Smooth muscle cell (in vitro differentiated cells): Measurements from ENCODE around the gene IRS2. TPM values are rescaled to one million over a fixed set of nuclear protein-coding genes. Genes with fewer than 3 reads are reported as not detected.

Experiments used
- DNase-seq: peaks from one replicate; lab custom pipeline; 2025; ENCODE audit not compliant: unreplicated experiment; lab: John Stamatoyannopoulos, UW
- H2AFZ ChIP-seq: fragments of 200-600 bp; sonication (generic); 2 replicates; pipeline ENCODE4 v1.6.0; 2016; ENCODE audit warnings: antibody characterized with exemption, low read depth, mild to moderate bottlenecking
- H3F3A ChIP-seq: fragments of 200-600 bp; sonication (generic); 2 replicates; pipeline ENCODE4 v1.6.0; 2017; ENCODE audit warnings: antibody characterized with exemption, low read depth
- H3K27ac ChIP-seq: fragments of 200-600 bp; sonication (generic); 2 replicates; pipeline ENCODE4 v1.5.1; 2016; ENCODE audit warnings: low read depth, mild to moderate bottlenecking
- H3K27me3 ChIP-seq: fragments of 200-600 bp; sonication (generic); 2 replicates; pipeline ENCODE4 v1.6.1; 2016; ENCODE audit warnings: low read depth, mild to moderate bottlenecking
- H3K36me3 ChIP-seq: fragments of 200-600 bp; sonication (generic); 2 replicates; pipeline ENCODE4 v1.5.1; 2016; ENCODE audit warnings: low read depth
- H3K4me1 ChIP-seq: fragments of 200-600 bp; sonication (generic); 2 replicates; pipeline ENCODE4 v1.5.1; 2016; ENCODE audit warnings: low read depth
- H3K4me2 ChIP-seq: fragments of 200-600 bp; sonication (generic); 2 replicates; pipeline ENCODE4 v1.6.0; 2016; ENCODE audit warnings: mild to moderate bottlenecking
- H3K4me3 ChIP-seq: fragments of 200-600 bp; sonication (generic); 2 replicates; pipeline ENCODE4 v1.5.1; 2016; ENCODE audit warnings: mild to moderate bottlenecking
- H3K79me2 ChIP-seq: fragments of 200-600 bp; sonication (generic); 2 replicates; pipeline ENCODE4 v1.6.0; 2016; ENCODE audit warnings: low read depth, mild to moderate bottlenecking
- H3K9ac ChIP-seq: fragments of 200-600 bp; sonication (generic); 2 replicates; pipeline ENCODE4 v1.6.0; 2016; ENCODE audit warnings: low read depth
- H3K9me3 ChIP-seq: fragments of 200-600 bp; sonication (generic); replicated peaks from 2 replicates; pipeline ENCODE4 v1.5.1; 2016; ENCODE audit warnings: low read depth
- H4K20me1 ChIP-seq: fragments of 200-600 bp; sonication (generic); 2 replicates; pipeline ENCODE4 v1.6.0; 2016; ENCODE audit warnings: low read depth
- CTCF ChIP-seq: fragments of 200-600 bp; sonication (generic); IDR thresholded peaks from 2 replicates; pipeline ENCODE4 v1.5.1; 2017; ENCODE audit warnings: borderline replicate concordance, mild to moderate bottlenecking, antibody characterized with exemption; ENCODE audit not compliant: insufficient read depth, poor library complexity, severe bottlenecking
- WGBS: methylation state at CpG from one replicate; pipeline ENCODE4 v1.1.7; 2016; ENCODE audit warnings: low lambda C conversion rate; 5-methylcytosine and 5-hydroxymethylcytosine counted together
- polyA plus RNA-seq: library from polyadenylated mRNA; unstranded; fragments of >200 nt; fragmentation: Nextera tagmentation; extraction: Ambion mirVana; gene quantifications from 2 replicates; pipeline ENCODE4 v1.2.1, GENCODE V29; 2016
- total RNA-seq: library from RNA; depleted of rRNA; stranded (reverse); fragments of >200 nt; gene quantifications from 2 replicates; pipeline ENCODE4 v1.2.3, GENCODE V29; 2014

The IRS2 gene
- total and polyA plus RNA-seq, 2 experiments from 2014 or later: 0.90 to 1.7 TPM

- no peaks in the 10 kb centered on the region for H3K27me3 ChIP-seq
- H3K79me2 ChIP-seq: no peaks in the 10 kb centered on the region
- no peak overlapping the region for H2AFZ ChIP-seq
- H3K4me1 ChIP-seq: no peaks in the 10 kb centered on the region
- H3K4me3 ChIP-seq: no peak overlapping the region
- no peak overlapping the region for H3K27ac ChIP-seq
- H3K9ac ChIP-seq: no peak overlapping the region
- TF ChIP-seq CTCF: no peak
- no peak overlapping the region for H3K4me2 ChIP-seq
- no peaks in the 10 kb centered on the region for H3K36me3 ChIP-seq
- H3K9me3 ChIP-seq: no peaks in the 10 kb centered on the region
- H3F3A ChIP-seq: no peaks in the 10 kb centered on the region
- no peaks in the 10 kb centered on the region for H4K20me1 ChIP-seq
- 86% methylated on average over 4 of the region's 4 CpGs for whole genome bisulfite sequencing
- DNase-seq: no peak
These were observed 30.4 kb downstream of the IRS2 start for GRCh38 chr13:109755997-109756396.

GRCh38 chr13:109755551-109755950 lies 30.8 kb downstream of the IRS2 start:
- Histone ChIP-seq H3K9me3 (no peaks in the 10 kb centered on the region), H3K79me2 (no peaks in the 10 kb centered on the region), H3K4me1 (no peaks in the 10 kb centered on the region), H3K9ac (no peak overlapping the region), H3F3A (no peaks in the 10 kb centered on the region), H4K20me1 (no peaks in the 10 kb centered on the region), H3K4me3 (no peak overlapping the region), H3K27ac (no peak overlapping the region), H2AFZ (no peak overlapping the region), H3K36me3 (no peaks in the 10 kb centered on the region), H3K27me3 (no peaks in the 10 kb centered on the region), H3K4me2 (no peak overlapping the region)
- 93% methylated on average over 13 of the region's 13 CpGs for WGBS
- DNase-seq: no peak
- no peak for TF ChIP-seq CTCF

DNA sequence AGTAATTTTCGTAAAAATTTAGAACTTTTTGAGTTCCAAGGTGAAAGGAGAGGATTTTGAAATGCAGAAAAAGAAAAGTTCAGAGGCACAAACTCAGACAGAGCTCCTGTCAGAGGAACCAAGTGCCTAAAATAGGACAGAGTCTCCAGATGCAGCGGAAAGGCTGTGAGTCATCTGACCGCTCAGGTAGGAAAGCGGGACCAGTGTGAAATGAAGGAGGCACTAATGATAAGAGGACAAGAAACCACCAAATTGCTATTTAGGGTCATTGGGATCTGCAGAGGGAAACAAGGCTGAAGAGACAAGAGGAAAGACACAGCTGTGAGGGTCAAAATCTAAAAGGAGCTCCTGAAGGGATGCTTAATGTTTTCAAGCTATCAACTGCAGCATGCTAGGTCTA lies 34.9 kb downstream of the IRS2 start:
- H3K36me3 ChIP-seq: no peaks in the 10 kb centered on the region
- H3K9me3 ChIP-seq: no peaks in the 10 kb centered on the region
- DNase-seq: no peak
- TF ChIP-seq CTCF: no peak
- no peaks in the 10 kb centered on the region for H4K20me1 ChIP-seq
- H3F3A ChIP-seq: no peaks in the 10 kb centered on the region
- no peaks in the 10 kb centered on the region for H3K79me2 ChIP-seq
- H3K9ac ChIP-seq: no peak overlapping the region
- no peaks in the 10 kb centered on the region for H3K4me1 ChIP-seq
- no peaks in the 10 kb centered on the region for H3K27me3 ChIP-seq
- no peak overlapping the region for H3K27ac ChIP-seq
- H3K4me2 ChIP-seq: no peak overlapping the region
- 78% methylated on average over 4 of the region's 4 CpGs for WGBS
- H2AFZ ChIP-seq: no peak overlapping the region
- H3K4me3 ChIP-seq: no peak overlapping the region

- Histone ChIP-seq H3K4me3 (no peak overlapping the region), H3F3A (no peaks in the 10 kb centered on the region), H2AFZ (no peak overlapping the region), H4K20me1 (no peaks in the 10 kb centered on the region), H3K27ac (no peak overlapping the region), H3K36me3 (no peaks in the 10 kb centered on the region), H3K9ac (no peak overlapping the region), H3K4me2 (no peak overlapping the region), H3K27me3 (no peaks in the 10 kb centered on the region), H3K9me3 (no peaks in the 10 kb centered on the region), H3K79me2 (no peaks in the 10 kb centered on the region), H3K4me1 (no peaks in the 10 kb centered on the region)
- 81% methylated on average over 4 of the region's 4 CpGs for WGBS
- TF ChIP-seq CTCF: no peak
- DNase-seq: no peak
These were observed 36.1 kb downstream of the IRS2 start for GRCh38 chr13:109750221-109750775.
